Fibroblast of villous mesenchyme (primary cell): Measurements from ENCODE around the gene MKNK1. TPM values are rescaled to one million over a fixed set of nuclear protein-coding genes. Genes with fewer than 3 reads are reported as not detected.

Experiments used
- DNase-seq: peaks from one replicate; pipeline ENCODE4 v3.0.0-alpha.2; 2010; ENCODE audit warnings: low read depth
- H3K4me3 ChIP-seq: 2 replicates; pipeline ENCODE4 v1.5.1; 2011; ENCODE audit warnings: low read depth, mild to moderate bottlenecking, low read length
- total RNA-seq: library from RNA; depleted of rRNA; stranded (reverse); fragments of >200 nt; gene quantifications from 2 replicates; pipeline ENCODE4 v1.2.3, GENCODE V29; 2012
- TF ChIP-seq, protein P1 (sequence below): IDR thresholded peaks from 2 replicates; pipeline ENCODE4 v1.5.1; 2012; ENCODE audit warnings: low read depth, mild to moderate bottlenecking, low read length; ENCODE audit not compliant: insufficient read depth

MKNK1 gene
- total RNA-seq, 1 donor, result 14.7 TPM

DNA sequence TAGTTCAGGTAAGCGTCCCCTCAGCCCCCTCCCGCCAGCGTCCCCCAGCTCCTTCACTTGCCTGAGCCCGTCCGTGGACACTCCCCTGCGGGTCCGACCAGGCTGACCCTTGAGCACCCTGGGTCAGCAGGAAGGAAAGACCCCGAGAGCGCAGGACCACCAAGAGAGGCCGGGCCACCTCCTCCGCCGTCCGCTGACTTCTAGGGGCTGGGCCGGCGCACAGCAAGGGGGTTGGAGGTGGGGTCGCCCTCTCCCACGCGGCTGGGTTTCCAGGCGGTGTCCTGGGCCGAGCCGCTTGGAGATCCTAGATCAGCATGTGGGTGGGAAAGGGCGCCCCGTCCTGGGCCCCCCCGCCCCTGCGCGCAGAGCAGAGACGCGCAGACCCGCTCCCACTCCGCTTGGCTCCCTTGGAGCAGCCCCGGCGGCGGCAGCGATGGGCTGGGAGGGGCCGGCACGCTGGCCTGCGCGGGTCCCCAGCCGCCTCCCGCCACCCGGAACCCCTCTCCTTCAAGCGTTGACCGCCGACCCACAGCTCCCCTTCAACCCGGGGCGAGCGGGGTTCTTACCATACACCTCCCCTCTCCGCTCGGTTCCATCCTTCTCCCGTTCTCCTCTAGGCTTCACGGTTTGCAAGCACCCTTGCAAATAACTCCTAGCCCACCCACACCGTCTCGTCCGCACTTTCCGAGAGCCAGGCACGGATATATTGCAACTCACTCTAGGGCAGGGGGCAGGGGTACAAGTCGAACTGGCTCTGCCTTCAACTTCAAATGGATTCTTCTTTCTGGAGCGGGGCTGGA lies 60.1 kb downstream of the MKNK1 start:
- H3K4me3 ChIP-seq, result no peak overlapping the region
- TF ChIP-seq, protein P1, sequence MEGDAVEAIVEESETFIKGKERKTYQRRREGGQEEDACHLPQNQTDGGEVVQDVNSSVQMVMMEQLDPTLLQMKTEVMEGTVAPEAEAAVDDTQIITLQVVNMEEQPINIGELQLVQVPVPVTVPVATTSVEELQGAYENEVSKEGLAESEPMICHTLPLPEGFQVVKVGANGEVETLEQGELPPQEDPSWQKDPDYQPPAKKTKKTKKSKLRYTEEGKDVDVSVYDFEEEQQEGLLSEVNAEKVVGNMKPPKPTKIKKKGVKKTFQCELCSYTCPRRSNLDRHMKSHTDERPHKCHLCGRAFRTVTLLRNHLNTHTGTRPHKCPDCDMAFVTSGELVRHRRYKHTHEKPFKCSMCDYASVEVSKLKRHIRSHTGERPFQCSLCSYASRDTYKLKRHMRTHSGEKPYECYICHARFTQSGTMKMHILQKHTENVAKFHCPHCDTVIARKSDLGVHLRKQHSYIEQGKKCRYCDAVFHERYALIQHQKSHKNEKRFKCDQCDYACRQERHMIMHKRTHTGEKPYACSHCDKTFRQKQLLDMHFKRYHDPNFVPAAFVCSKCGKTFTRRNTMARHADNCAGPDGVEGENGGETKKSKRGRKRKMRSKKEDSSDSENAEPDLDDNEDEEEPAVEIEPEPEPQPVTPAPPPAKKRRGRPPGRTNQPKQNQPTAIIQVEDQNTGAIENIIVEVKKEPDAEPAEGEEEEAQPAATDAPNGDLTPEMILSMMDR, result no peak
- no peak for DNase-seq

DNA sequence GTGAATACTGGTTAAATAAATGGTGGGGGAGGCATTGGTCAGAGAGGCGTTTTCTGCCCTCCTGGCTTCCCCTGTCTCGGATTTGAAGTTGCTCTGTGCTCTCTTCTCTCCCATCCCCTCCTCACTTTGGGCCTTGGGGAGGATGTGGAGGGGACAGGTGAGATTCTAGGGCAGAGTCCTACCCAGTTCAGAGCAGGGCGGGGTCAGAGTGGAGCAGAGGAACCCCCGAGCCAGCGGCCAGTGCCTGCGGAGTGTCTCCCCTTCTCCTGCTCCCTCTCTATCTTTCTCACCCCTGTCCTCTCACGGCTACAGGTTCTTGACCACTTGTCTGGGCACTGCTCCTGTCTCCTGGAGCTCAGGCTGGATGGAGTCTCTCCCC lies 60.7 kb downstream of the MKNK1 start:
- no peak overlapping the region for H3K4me3 ChIP-seq
- TF ChIP-seq, protein P1, result no peak
- DNase-seq, result no peak

DNA sequence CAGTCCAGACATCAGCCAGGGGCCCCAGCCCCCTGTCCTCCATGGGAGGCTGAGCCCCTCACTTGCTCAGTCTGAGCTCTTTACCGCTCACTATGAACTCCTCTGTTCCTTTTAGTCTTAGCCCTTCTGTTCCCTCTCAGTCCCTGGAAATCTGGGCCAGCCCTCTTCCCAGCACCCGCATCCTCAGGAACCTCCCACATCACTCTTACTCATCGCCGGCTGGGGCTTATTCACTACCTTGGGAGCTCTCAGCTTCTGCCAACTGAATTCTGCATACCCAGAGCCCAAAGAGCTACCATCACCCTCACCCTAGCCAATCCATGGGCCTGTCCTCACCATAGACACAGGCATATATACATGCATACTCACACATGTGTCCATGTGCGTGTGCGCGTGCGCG lies 64.1 kb downstream of the MKNK1 start:
- no peak for DNase-seq
- no peak overlapping the region for H3K4me3 ChIP-seq
- TF ChIP-seq, protein P1, result no peak

DNA sequence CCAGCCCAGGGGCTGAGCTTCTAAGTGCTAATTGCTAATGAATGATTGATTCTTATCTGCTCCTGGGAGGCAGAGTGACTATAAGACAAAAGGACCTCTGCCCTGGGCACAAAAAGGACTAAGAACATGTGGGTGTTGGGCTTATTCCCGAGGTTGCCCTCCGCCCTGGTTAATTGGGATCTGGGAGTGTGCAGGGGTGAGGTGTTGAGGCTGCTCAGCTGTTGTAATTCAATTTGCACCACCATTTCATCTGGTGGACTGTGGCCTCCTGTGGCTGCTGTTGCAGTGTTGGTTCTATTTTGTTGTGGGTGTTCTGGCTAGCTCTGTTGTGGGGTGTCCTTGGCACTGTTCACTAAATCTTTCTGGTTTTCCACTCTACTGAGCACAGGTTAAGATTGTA lies 65.9 kb downstream of the MKNK1 start:
- TF ChIP-seq, protein P1, result no peak
- DNase-seq, result no peak
- H3K4me3 ChIP-seq, result no peak overlapping the region

DNA sequence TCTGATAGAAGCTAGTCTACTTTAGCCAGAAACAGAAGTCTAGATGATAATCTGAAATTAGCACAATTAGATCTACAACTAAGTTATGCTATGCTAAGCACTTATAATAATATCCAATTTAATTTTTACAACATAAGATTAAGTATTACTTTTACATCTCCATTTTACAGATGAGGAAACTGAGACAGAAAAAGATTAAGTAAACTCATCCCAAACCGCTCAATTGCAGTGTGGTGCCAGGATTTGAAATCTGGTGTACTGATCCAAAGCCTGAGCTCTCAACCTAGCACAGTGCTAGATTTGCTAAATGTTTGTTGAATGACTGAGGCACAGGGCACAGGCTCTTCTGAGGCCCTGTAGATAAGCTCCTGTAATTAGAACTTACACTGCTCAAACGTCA lies 66.4 kb downstream of the MKNK1 start:
- TF ChIP-seq, protein P1, result no peak
- DNase-seq, result no peak
- no peak overlapping the region for H3K4me3 ChIP-seq

DNA sequence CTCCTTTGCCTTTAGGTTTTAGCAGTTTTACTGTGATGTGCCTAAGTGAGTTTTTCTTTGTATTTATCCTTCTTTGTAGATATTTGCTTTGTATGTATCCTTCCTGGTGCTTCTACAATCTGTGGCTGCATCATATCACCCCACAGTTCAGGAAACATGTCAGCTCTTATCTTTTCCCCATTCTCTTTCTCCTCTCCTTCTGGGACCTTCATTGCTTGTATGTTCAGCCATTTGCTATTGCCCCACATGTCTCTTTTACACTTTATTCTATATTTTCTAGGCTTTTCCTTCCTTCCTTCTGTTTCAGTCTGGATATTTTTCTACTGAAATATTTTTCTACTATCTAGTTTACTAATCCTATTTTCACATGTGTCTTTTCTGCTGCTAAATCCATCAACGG lies 67.5 kb downstream of the MKNK1 start:
- TF ChIP-seq, protein P1, result no peak
- DNase-seq, result no peak
- H3K4me3 ChIP-seq, result no peak overlapping the region

DNA sequence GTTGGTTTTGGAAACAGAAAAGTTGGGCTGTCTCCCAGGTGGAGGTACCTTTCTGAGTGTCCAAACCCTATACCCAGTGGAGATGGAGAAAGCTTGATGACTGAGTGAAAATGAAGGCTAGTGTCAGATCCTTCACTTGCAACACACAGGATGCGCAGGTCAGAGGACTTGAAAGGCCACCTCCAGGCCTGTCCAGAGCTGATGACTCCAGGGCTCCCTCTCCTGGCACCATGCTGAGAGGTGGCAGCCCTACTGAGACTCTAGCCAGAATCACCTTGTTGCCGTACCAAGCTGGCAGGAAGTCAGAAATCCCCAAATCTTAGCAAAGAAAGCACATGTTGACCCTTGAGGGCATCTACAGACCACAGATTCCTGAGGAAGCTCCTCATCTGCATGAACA lies 69.0 kb downstream of the MKNK1 start:
- TF ChIP-seq, protein P1, result peak; percentile 52
- DNase-seq, result no peak
- no peak overlapping the region for H3K4me3 ChIP-seq
